ENCODE results near the gene BACE2.

The BACE2 gene

DNA sequence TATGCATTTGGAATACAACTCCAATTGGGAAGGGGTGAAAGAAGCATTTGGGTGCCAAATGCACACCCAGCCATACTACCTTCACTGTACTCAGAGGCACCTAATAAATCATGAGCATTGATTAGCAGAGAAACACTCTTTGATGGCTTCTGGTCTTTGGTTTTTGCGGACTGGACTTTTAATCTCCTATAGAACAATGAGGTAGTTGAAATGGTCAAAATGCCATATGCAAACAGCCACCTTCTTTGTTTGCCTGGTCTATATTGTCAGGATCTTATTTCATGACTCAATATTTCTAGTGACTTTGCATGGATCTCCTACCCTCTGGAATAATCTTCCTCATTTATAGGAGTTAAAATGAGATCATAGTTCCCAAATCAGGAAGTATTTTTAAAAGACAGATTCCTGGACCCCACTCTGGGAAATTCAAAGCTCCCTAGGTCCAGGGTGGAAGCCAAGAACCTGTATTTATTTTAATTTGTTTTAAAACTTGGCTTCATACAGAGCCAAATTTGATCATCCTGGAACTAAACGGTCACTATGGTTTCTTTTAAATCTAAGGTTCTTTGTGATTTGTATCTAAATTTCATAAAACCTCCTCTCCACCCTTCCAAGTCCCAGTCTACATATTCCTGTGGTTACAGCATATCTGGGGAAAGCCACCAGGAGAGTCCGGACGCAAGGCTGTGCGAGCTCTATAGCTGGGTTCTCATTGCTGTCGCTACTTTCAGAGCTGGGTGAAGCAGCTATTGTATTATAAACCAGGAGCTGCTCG is 157.4 kb downstream of the BACE2 start:
- no peak for DNase-seq

GRCh38 chr21:41326414-41327080 is 158.6 kb downstream of the BACE2 start:
- no peak for DNase-seq

GRCh38 chr21:41327753-41328152 is 159.8 kb downstream of the BACE2 start:
- no peak for DNase-seq

- DNase-seq, result no peak
Measured at GRCh38 chr21:41328660-41329607, 161.0 kb downstream of the BACE2 start.

All from DMS153 (cell line).